IgD-negative memory B cell (primary cell): ENCODE data around the gene OSBPL2. TPM values are rescaled to one million over a fixed set of nuclear protein-coding genes. Genes with fewer than 3 reads are reported as not detected.

Experiments used
- H3K27ac Mint-ChIP-seq, 3 donors: one replicate each; pipeline ENCODE4 v1.8.0; 2020 to 2022; ENCODE audit warnings: mild to moderate bottlenecking in 3 of 3, mixed read lengths in 3 of 3, moderate library complexity in 1 of 3
- H3K27me3 Mint-ChIP-seq: one replicate; pipeline ENCODE4 v1.8.0; 2021; ENCODE audit warnings: mixed read lengths
- H3K36me3 Mint-ChIP-seq: one replicate; pipeline ENCODE4 v1.8.0; 2020; ENCODE audit warnings: mild to moderate bottlenecking, mixed read lengths
- H3K4me1 Mint-ChIP-seq, 3 donors: one replicate each; pipeline ENCODE4 v1.8.0; 2020 to 2022; ENCODE audit warnings: mixed read lengths in 3 of 3, mild to moderate bottlenecking in 1 of 3
- H3K4me3 Mint-ChIP-seq, 4 donors: one replicate each; pipeline ENCODE4 v1.8.0; 2020 to 2022; ENCODE audit warnings: mild to moderate bottlenecking in 4 of 4, mixed read lengths in 4 of 4, moderate library complexity in 3 of 4
- H3K9me3 Mint-ChIP-seq, 3 donors: one replicate each; pipeline ENCODE4 v1.8.0; 2020 to 2021; ENCODE audit warnings: mixed read lengths in 3 of 3, mild to moderate bottlenecking in 1 of 3
- polyA plus RNA-seq: library from polyadenylated mRNA; unstranded; fragments of 300-500 nt; fragmentation: Illumina TruSeq; gene quantifications from one replicate; pipeline ENCODE4 v1.2.3, GENCODE V29; 2021

The OSBPL2 gene
- polyA plus RNA-seq, 1 donor from 2014 or later, result 25.6 TPM

- no peak overlapping the region for H3K4me3 Mint-ChIP-seq
- H3K27ac Mint-ChIP-seq, result no peak overlapping the region
- H3K9me3 Mint-ChIP-seq, result no peaks in the 10 kb centered on the region
- H3K36me3 Mint-ChIP-seq, result no peaks in the 10 kb centered on the region
- no peaks in the 10 kb centered on the region for H3K4me1 Mint-ChIP-seq
- peaks cover 28% of the 10 kb centered on the region for H3K27me3 Mint-ChIP-seq
These were observed 24.3 kb upstream of the OSBPL2 start for GRCh38 chr20:62214067-62214466.

GRCh38 chr20:62215020-62215990 is 23.0 kb upstream of the OSBPL2 start:
- H3K27me3 Mint-ChIP-seq, result peaks cover 23% of the 10 kb centered on the region
- H3K27ac Mint-ChIP-seq, result no peak overlapping the region
- H3K4me1 Mint-ChIP-seq, result no peaks in the 10 kb centered on the region
- no peaks in the 10 kb centered on the region for H3K9me3 Mint-ChIP-seq
- H3K4me3 Mint-ChIP-seq, result no peak overlapping the region
- H3K36me3 Mint-ChIP-seq, result no peaks in the 10 kb centered on the region

GRCh38 chr20:62215991-62216635 is 22.2 kb upstream of the OSBPL2 start:
- H3K36me3 Mint-ChIP-seq, result no peaks in the 10 kb centered on the region
- no peak overlapping the region for H3K27ac Mint-ChIP-seq
- H3K9me3 Mint-ChIP-seq, result no peaks in the 10 kb centered on the region
- H3K4me3 Mint-ChIP-seq, result no peak overlapping the region
- peaks cover 24% of the 10 kb centered on the region for H3K27me3 Mint-ChIP-seq
- H3K4me1 Mint-ChIP-seq, result peaks cover 0 to 2% (median 0%) of the 10 kb centered on the region in 3 donors

GRCh38 chr20:62216636-62217566 is 21.4 kb upstream of the OSBPL2 start:
- H3K4me1 Mint-ChIP-seq, result peaks cover 0 to 2% (median 0%) of the 10 kb centered on the region in 3 donors
- H3K9me3 Mint-ChIP-seq, result no peaks in the 10 kb centered on the region
- H3K36me3 Mint-ChIP-seq, result no peaks in the 10 kb centered on the region

GRCh38 chr20:62217913-62218773 is 20.2 kb upstream of the OSBPL2 start:
- Mint-ChIP-seq H3K4me3 (no peak overlapping the region), H3K4me1 (peaks cover 0 to 2% (median 0%) of the 10 kb centered on the region in 3 donors), H3K27ac (no peak overlapping the region), H3K27me3 (peaks cover 33% of the 10 kb centered on the region), H3K36me3 (no peaks in the 10 kb centered on the region), H3K9me3 (no peaks in the 10 kb centered on the region)

More at GRCh38 chr20:62216636-62217566, 21.4 kb upstream of the OSBPL2 start:
- peaks cover 29% of the 10 kb centered on the region for H3K27me3 Mint-ChIP-seq
- H3K4me3 Mint-ChIP-seq, result no peak overlapping the region
- H3K27ac Mint-ChIP-seq, result no peak overlapping the region

- Mint-ChIP-seq H3K9me3 (peaks cover 0 to under 1% (median 0%) of the 10 kb centered on the region in 3 donors), H3K36me3 (no peaks in the 10 kb centered on the region), H3K4me3 (peak overlapping the region in 2 of 4 donors; percentile 30 to 68), H3K27ac (no peak overlapping the region), H3K27me3 (peaks cover 38% of the 10 kb centered on the region), H3K4me1 (peaks cover 0 to 2% (median 0%) of the 10 kb centered on the region in 3 donors)
These were observed 19.0 kb upstream of the OSBPL2 start for GRCh38 chr20:62219101-62219991.

- Mint-ChIP-seq H3K9me3 (peaks cover 0 to 4% (median 0%) of the 10 kb centered on the region in 3 donors), H3K27ac (no peak within 1 kb of the TSS), H3K27me3 (peaks cover 35% of the 10 kb centered on the region), H3K36me3 (no peaks in the 10 kb centered on the region), H3K4me3 (peak within 1 kb of the TSS in 2 of 4 donors; percentile 30 to 83), H3K4me1 (peaks cover 0 to 4% (median 0%) of the 10 kb centered on the region in 3 donors)
These were observed 18.2 kb upstream of the OSBPL2 start, which contains the start of gene HRH3 for GRCh38 chr20:62219992-62220665. Gene HRH3, minus strand, starts transcription at chr20:62220278. Its CDS starts 308 bp downstream, at chr20:62219970.

GRCh38 chr20:62220666-62221568 is 17.4 kb upstream of the OSBPL2 start:
- Mint-ChIP-seq H3K9me3 (peaks cover 0 to 4% (median 0%) of the 10 kb centered on the region in 3 donors), H3K4me1 (peaks cover 0 to 4% (median 0%) of the 10 kb centered on the region in 3 donors), H3K36me3 (no peaks in the 10 kb centered on the region), H3K4me3 (peak overlapping the region in 1 of 4 donors; percentile 83), H3K27ac (no peak overlapping the region), H3K27me3 (peaks cover 30% of the 10 kb centered on the region)

GRCh38 chr20:62222266-62222850 is 16.0 kb upstream of the OSBPL2 start:
- H3K4me1 Mint-ChIP-seq, result peaks cover 0 to 4% (median 0%) of the 10 kb centered on the region in 3 donors
- H3K4me3 Mint-ChIP-seq, result no peak overlapping the region
- peaks cover 32% of the 10 kb centered on the region for H3K27me3 Mint-ChIP-seq
- no peaks in the 10 kb centered on the region for H3K36me3 Mint-ChIP-seq
- H3K9me3 Mint-ChIP-seq, result peaks cover 0 to 4% (median 0%) of the 10 kb centered on the region in 3 donors
- H3K27ac Mint-ChIP-seq, result no peak overlapping the region

- Mint-ChIP-seq H3K9me3 (peaks cover 0 to 4% (median 0%) of the 10 kb centered on the region in 3 donors), H3K27me3 (peaks cover 32% of the 10 kb centered on the region), H3K27ac (no peak overlapping the region), H3K4me3 (no peak overlapping the region), H3K4me1 (peaks cover 0 to 4% (median 0%) of the 10 kb centered on the region in 3 donors), H3K36me3 (no peaks in the 10 kb centered on the region)
These were observed 15.3 kb upstream of the OSBPL2 start for GRCh38 chr20:62222972-62223371.

GRCh38 chr20:62223571-62223970 is 14.8 kb upstream of the OSBPL2 start:
- peaks cover 0 to 4% (median 0%) of the 10 kb centered on the region in 3 donors for H3K9me3 Mint-ChIP-seq
- H3K4me3 Mint-ChIP-seq, result no peak overlapping the region
- peaks cover 0 to 4% (median 0%) of the 10 kb centered on the region in 3 donors for H3K4me1 Mint-ChIP-seq
- H3K27ac Mint-ChIP-seq, result no peak overlapping the region
- H3K27me3 Mint-ChIP-seq, result peaks cover 32% of the 10 kb centered on the region
- no peaks in the 10 kb centered on the region for H3K36me3 Mint-ChIP-seq
